ENCODE results near the gene E2F7.

- TF ChIP-seq POLR2A (IDR thresholded peaks at IDR 0.05; ENCODE audit: borderline replicate concordance, extremely low read depth, insufficient read depth, insufficient read length) (no peak), CTCF (IDR thresholded peaks at IDR 0.05 in 2 of 3, conservative IDR thresholded peaks at IDR 0.05 in 1 of 3; ENCODE audit: borderline replicate concordance in 1 of 3, insufficient read depth in 1 of 3, low read depth in 2 of 3, low read length in 2 of 3) (no peak), REST (IDR thresholded peaks at IDR 0.05; ENCODE audit: low read depth) (no peak), MAX (IDR thresholded peaks at IDR 0.05) (no peak), POLR2AphosphoS5 (IDR thresholded peaks at IDR 0.05; ENCODE audit: low read depth, low read length) (no peak), EZH2phosphoT487 (IDR thresholded peaks at IDR 0.05; ENCODE audit: borderline replicate concordance) (no peak), EZH2 (IDR thresholded peaks at IDR 0.05) (no peak), JUND (IDR thresholded peaks at IDR 0.05) (no peak), RAD21 (IDR thresholded peaks at IDR 0.05; ENCODE audit: low read depth) (no peak), ATF3 (IDR thresholded peaks at IDR 0.05) (no peak), YY1 (IDR thresholded peaks at IDR 0.05; ENCODE audit: extremely low read depth, insufficient replicate concordance, low read depth, low read length) (no peak), ZFX (IDR thresholded peaks at IDR 0.05) (no peak), SP1 (IDR thresholded peaks at IDR 0.05; ENCODE audit: low read depth) (0 out of 2 replicates have a peak, but pooled peaks have one; percentile 22), TCF7L2 (IDR thresholded peaks at IDR 0.05; ENCODE audit: borderline replicate concordance, extremely low read depth, insufficient read depth, insufficient read length) (no peak)
These were observed 37.3 kb upstream of the E2F7 start for GRCh38 chr12:77102691-77103090.
